ENCODE measurements around the gene MDFI.

GRCh38 chr6:41605649-41606048 lies 32.6 kb upstream of the MDFI start:
- no peak for TF ChIP-seq CTCF (conservative IDR thresholded peaks at IDR 0.05; ENCODE audit: low read depth, low read length)
- no peak for TF ChIP-seq EZH2phosphoT487 (IDR thresholded peaks at IDR 0.05; ENCODE audit: borderline replicate concordance, low read length)

Measured in PC-3 (cell line).